Suprapubic skin (tissue), 4 donors: ENCODE results near the gene ZFAND3. TPM values are rescaled to one million over a fixed set of nuclear protein-coding genes. Genes with fewer than 3 reads are reported as not detected.

Experiments used
- DNase-seq, 2 donors: peaks; one replicate each; pipeline ENCODE4 v3.0.0-alpha.2; 2019; ENCODE audit warnings: low spot score in 2 of 2
- H3K27ac ChIP-seq: fragments of 200-600 bp; sonication (generic); one replicate; pipeline ENCODE4 v1.5.1; 2019
- H3K27me3 ChIP-seq: fragments of 200-600 bp; sonication (generic); one replicate; pipeline ENCODE4 v1.5.1; 2019
- H3K36me3 ChIP-seq: fragments of 200-600 bp; sonication (generic); one replicate; pipeline ENCODE4 v1.5.1; 2019
- H3K4me1 ChIP-seq: fragments of 200-600 bp; sonication (generic); one replicate; pipeline ENCODE4 v1.5.1; 2019
- H3K4me3 ChIP-seq: fragments of 200-600 bp; sonication (generic); one replicate; pipeline ENCODE4 v1.5.1; 2019; ENCODE audit warnings: mild to moderate bottlenecking
- H3K9me3 ChIP-seq: fragments of 200-600 bp; sonication (generic); one replicate; pipeline ENCODE4 v1.5.1; 2019
- EP300 ChIP-seq: sonication (generic); formaldehyde crosslinking; IDR thresholded peaks from one replicate; pipeline ENCODE4 v1.6.1; 2017; ENCODE audit warnings: antibody characterized with exemption
- POLR2A ChIP-seq, 2 donors: fragments of 450-650 bp; IDR thresholded peaks; one replicate each; pipeline ENCODE4 v1.6.1; 2017; ENCODE audit warnings: antibody characterized with exemption in 2 of 2, mild to moderate bottlenecking in 2 of 2, moderate library complexity in 2 of 2
- POLR2AphosphoS5 ChIP-seq, 3 donors: sonication (generic); formaldehyde crosslinking; IDR thresholded peaks; one replicate each; pipeline ENCODE4 v1.6.1; 2017; ENCODE audit warnings: antibody characterized with exemption in 3 of 3
- WGBS: methylation state at CpG from one replicate; pipeline ENCODE4 v1.1.5; 2018; 5-methylcytosine and 5-hydroxymethylcytosine counted together
- total RNA-seq, 4 donors: library from RNA; depleted of rRNA; stranded (reverse); fragments of >200 nt; gene quantifications; one replicate each; pipeline ENCODE4 v1.1.0, GENCODE V29; 2016
- TF ChIP-seq, protein P1 (sequence below), 2 donors: fragments of 200-600 bp in 1 of 2; fragments of 450-650 bp in 1 of 2; sonication (generic) in 1 of 2; IDR thresholded peaks; one replicate each; pipeline ENCODE4 v1.5.1; 2016 to 2019; ENCODE audit warnings: antibody characterized with exemption in 2 of 2, mild to moderate bottlenecking in 1 of 2, moderate library complexity in 1 of 2

ZFAND3 gene
- total RNA-seq, 4 donors from 2014 or later = 31.1 to 41.0 (median 36.3) TPM

DNA sequence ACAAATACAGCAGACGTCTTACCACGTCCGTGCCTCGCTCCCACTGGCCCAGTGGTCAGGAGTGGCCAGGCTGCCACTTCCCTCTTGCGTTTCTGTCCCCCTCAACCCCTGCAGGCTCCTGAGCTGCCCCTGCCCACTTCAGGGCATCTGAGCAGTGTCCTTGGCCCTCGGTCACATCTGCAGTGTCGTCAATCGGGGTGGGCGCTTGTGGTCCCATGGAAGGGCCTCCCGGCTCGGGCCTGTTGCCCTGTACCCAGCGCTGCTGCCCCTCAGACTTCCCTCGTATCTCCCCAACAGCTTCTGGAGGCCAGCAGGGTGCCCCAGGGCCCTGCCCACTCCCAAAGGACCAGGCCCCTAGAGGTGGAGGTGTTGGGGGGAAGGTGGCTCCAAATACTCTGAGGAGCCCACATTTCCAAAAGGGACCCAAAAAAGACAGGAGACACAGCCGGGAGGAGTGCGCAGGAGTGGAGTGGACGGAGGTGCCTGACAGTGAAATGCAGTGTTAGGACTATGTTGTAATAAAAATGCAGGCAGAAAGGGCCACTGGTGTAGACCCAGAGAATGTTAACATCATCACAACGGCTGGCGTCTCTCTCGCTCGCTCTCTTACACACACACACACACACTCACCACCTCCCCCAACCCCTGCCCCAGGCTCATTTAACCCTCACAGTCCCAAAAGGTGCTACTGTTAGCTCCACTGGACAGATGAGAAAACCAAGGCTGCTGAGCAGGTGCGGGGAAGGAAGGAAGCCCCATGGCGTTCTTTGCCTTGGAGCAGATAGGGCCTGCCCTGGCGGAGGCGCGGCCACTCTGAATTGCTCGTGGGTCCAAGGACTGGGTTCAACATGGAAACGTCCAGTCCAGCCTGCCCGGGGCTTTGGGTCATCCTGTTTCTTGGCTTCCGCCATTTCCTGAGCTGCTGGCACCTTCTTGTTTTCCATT, 343.9 kb downstream of the ZFAND3 start:
- Histone ChIP-seq H3K4me1 (peaks cover 4% of the 10 kb centered on the region), H3K36me3 (no peaks in the 10 kb centered on the region), H3K9me3 (no peaks in the 10 kb centered on the region), H3K4me3 (no peak overlapping the region), H3K27me3 (no peaks in the 10 kb centered on the region), H3K27ac (no peak overlapping the region)
- 77% methylated on average over 17 of the region's 29 CpGs for WGBS
- TF ChIP-seq, protein P1, sequence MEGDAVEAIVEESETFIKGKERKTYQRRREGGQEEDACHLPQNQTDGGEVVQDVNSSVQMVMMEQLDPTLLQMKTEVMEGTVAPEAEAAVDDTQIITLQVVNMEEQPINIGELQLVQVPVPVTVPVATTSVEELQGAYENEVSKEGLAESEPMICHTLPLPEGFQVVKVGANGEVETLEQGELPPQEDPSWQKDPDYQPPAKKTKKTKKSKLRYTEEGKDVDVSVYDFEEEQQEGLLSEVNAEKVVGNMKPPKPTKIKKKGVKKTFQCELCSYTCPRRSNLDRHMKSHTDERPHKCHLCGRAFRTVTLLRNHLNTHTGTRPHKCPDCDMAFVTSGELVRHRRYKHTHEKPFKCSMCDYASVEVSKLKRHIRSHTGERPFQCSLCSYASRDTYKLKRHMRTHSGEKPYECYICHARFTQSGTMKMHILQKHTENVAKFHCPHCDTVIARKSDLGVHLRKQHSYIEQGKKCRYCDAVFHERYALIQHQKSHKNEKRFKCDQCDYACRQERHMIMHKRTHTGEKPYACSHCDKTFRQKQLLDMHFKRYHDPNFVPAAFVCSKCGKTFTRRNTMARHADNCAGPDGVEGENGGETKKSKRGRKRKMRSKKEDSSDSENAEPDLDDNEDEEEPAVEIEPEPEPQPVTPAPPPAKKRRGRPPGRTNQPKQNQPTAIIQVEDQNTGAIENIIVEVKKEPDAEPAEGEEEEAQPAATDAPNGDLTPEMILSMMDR (IDR thresholded peaks at IDR 0.05) = no peak
- TF ChIP-seq POLR2A (IDR thresholded peaks at IDR 0.05) (no peak), EP300 (no peak), POLR2AphosphoS5 (IDR thresholded peaks at IDR 0.05) (no peak)
- DNase-seq = no peak

DNA sequence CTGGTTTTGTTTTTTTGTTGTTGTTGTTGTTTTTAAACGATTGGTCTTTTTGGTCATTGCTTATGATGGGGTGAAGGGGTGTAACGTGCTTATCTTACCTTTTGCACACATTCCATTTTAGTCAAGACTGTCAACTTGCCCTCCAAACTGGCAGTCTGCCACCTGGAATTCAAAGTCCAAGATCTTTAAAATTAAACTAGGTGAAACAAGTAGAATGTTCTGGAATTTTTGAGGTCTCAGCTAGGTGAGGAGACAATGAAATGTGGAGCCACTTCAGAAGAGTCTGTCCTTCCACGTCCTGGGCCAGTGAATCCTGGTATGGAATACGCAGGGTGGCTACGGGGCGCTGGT, 344.6 kb downstream of the ZFAND3 start:
- Histone ChIP-seq H3K4me3 (no peak overlapping the region), H3K4me1 (peaks cover 4% of the 10 kb centered on the region), H3K27me3 (no peaks in the 10 kb centered on the region), H3K9me3 (no peaks in the 10 kb centered on the region), H3K36me3 (no peaks in the 10 kb centered on the region), H3K27ac (no peak overlapping the region)
- WGBS = 88% methylated on average over 6 of the region's 6 CpGs
- TF ChIP-seq EP300 = no peak
- DNase-seq = no peak

DNA sequence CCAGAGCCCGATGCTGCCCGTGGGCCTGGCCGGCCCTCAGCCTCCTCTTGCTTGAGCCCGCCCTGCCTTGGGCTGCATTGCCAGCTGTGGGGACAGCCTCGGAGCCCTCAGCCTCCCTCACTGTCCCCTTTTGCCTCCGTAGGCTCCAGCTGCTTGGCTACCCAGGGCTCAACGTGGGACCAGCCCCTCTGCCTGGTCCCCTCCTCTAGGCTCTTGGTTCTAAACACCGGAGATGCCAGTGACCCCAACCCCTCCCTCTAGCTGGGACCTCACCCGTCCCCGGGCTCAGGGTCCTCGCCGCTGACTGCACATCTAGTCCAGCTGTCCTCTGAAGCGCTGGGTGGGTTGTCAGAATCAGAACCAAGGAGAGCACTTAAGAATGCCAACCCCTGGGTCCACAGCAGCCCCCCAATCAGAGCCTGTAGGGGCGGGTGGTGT, 345.2 kb downstream of the ZFAND3 start:
- no peak for DNase-seq
- no peak overlapping the region for H3K27ac ChIP-seq

DNA sequence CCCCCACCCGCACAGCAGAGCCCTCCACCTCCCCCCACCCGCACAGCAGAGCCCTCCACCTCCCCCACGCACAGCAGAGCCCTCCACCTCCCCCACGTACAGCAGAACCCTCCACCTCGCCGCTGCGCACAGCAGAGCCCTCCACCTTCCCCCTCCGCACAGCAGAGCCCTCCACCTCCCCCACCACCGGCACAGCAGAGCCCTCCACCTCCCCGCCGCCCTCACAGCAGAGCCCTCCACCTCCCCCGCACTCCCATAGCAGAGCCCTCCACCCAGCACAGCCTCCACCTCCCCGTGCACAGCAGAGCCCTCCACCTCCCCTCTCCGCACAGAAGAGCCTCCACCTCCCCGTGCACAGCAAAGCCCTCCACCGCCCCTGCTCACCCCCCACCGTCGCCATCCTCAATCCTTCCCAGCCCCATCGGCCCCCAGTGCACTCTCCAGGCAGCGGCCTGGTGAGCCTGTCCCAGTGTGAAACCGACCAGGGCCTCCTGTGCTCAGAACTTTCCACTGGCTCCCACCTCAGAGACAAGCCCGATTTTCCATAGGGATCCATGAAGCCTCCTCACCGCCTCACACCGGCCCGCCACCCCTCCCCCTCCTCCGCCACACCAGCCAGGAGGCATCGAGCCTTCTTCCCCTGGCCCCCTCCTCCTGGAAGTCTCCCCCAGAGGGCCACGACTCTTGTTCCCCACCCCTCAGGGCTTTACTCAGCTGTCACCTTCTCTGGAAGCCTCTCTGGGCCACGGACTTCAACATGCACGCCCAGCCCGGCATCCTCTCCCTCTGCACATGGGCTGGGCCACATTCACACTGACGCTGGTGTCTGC, 347.1 kb downstream of the ZFAND3 start:
- DNase-seq = no peak
- 81% methylated on average over 18 of the region's 32 CpGs for WGBS
- H3K4me3 ChIP-seq = no peak overlapping the region
- H3K27ac ChIP-seq = no peak overlapping the region
- no peaks in the 10 kb centered on the region for H3K36me3 ChIP-seq
- H3K9me3 ChIP-seq = no peaks in the 10 kb centered on the region
- peaks cover 4% of the 10 kb centered on the region for H3K4me1 ChIP-seq
- no peak for TF ChIP-seq POLR2AphosphoS5 (IDR thresholded peaks at IDR 0.05)
- no peak for TF ChIP-seq EP300
- TF ChIP-seq, protein P1 (IDR thresholded peaks at IDR 0.05) = no peak
- no peak for TF ChIP-seq POLR2A (IDR thresholded peaks at IDR 0.05)
- no peaks in the 10 kb centered on the region for H3K27me3 ChIP-seq

More for the DNA sequence above, 345.2 kb downstream of the ZFAND3 start:
- Histone ChIP-seq H3K4me1 (peaks cover 4% of the 10 kb centered on the region), H3K36me3 (no peaks in the 10 kb centered on the region), H3K9me3 (no peaks in the 10 kb centered on the region), H3K27me3 (no peaks in the 10 kb centered on the region), H3K4me3 (no peak overlapping the region)
- no peak for TF ChIP-seq POLR2A (IDR thresholded peaks at IDR 0.05)
- no peak for TF ChIP-seq POLR2AphosphoS5 (IDR thresholded peaks at IDR 0.05)
- TF ChIP-seq, protein P1 (IDR thresholded peaks at IDR 0.05) = no peak
- TF ChIP-seq EP300 = no peak
- WGBS = 88% methylated on average over 10 of the region's 14 CpGs

DNA sequence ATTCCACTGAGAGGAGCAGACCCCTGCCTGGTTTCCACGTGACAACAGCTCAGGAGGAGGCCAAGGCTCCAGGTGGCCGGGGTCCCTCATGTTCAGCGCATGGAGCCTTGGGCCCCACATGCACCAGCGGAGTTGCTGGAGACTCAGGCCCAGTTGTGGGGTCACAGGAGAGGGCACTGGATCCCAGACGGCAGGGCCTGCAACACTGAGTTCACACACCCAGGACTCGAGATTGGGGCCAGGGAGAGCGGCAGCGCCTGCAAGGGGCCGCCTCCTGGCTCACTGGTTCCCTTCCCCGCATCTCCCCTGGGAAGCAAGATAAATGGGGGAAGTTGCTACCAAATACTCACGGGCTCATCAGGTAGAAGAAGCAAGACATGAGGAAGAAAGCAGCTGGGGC, 348.1 kb downstream of the ZFAND3 start:
- Histone ChIP-seq H3K36me3 (no peaks in the 10 kb centered on the region), H3K27me3 (no peaks in the 10 kb centered on the region), H3K27ac (no peak overlapping the region), H3K4me3 (no peak overlapping the region), H3K9me3 (no peaks in the 10 kb centered on the region), H3K4me1 (peaks cover 4% of the 10 kb centered on the region)
- TF ChIP-seq, protein P1 (IDR thresholded peaks at IDR 0.05) = no peak
- TF ChIP-seq EP300 = no peak
- TF ChIP-seq POLR2AphosphoS5 (IDR thresholded peaks at IDR 0.05) = no peak
- TF ChIP-seq POLR2A (IDR thresholded peaks at IDR 0.05) = no peak
- no peak for DNase-seq
- WGBS = 92% methylated on average over 5 of the region's 11 CpGs
